Ishikawa (cell line): ENCODE data around the gene PPP1R27.
A peak's percentile ranks its signal among the peaks of the same experiment; 100 is the strongest.

Experiments used
- CEBPB ChIP-seq: IDR thresholded peaks from 2 replicates; pipeline ENCODE4 v1.6.1; 2012
- CREB1 ChIP-seq: IDR thresholded peaks from 2 replicates; pipeline ENCODE4 v1.6.1; 2012; ENCODE audit warnings: low read depth
- EGR1 ChIP-seq: IDR thresholded peaks from 2 replicates; pipeline ENCODE4 v1.6.1; 2012
- EP300 ChIP-seq: IDR thresholded peaks from 2 replicates; pipeline ENCODE4 v1.6.1; 2012; ENCODE audit warnings: borderline replicate concordance
- FOXM1 ChIP-seq: IDR thresholded peaks from 2 replicates; pipeline ENCODE4 v1.6.1; 2012; ENCODE audit warnings: low read depth, borderline replicate concordance
- MAX ChIP-seq: IDR thresholded peaks from 2 replicates; pipeline ENCODE4 v1.6.1; 2012
- NFIC ChIP-seq: IDR thresholded peaks from 2 replicates; pipeline ENCODE4 v1.6.1; 2012
- RAD21 ChIP-seq: IDR thresholded peaks from 2 replicates; pipeline ENCODE4 v1.6.1; 2012; ENCODE audit warnings: low read depth
- REST ChIP-seq: IDR thresholded peaks from 2 replicates; pipeline ENCODE4 v1.6.1; 2012; ENCODE audit warnings: low read depth, mild to moderate bottlenecking
- TAF1 ChIP-seq: IDR thresholded peaks from 2 replicates; pipeline ENCODE4 v1.6.1; 2012; ENCODE audit warnings: low read depth, mild to moderate bottlenecking
- TCF12 ChIP-seq: IDR thresholded peaks from 2 replicates; pipeline ENCODE4 v1.6.1; 2012; ENCODE audit warnings: low read depth
- TEAD4 ChIP-seq: IDR thresholded peaks from 2 replicates; pipeline ENCODE4 v1.6.1; 2012
- YY1 ChIP-seq: IDR thresholded peaks from 2 replicates; pipeline ENCODE4 v1.6.1; 2012; ENCODE audit warnings: low read depth
- ZBTB7A ChIP-seq: IDR thresholded peaks from 2 replicates; pipeline ENCODE4 v1.6.1; 2012; ENCODE audit warnings: low read depth
- TF ChIP-seq, protein P1 (sequence below): IDR thresholded peaks from 2 replicates; pipeline ENCODE4 v1.6.1; 2012

Gene PPP1R27

DNA sequence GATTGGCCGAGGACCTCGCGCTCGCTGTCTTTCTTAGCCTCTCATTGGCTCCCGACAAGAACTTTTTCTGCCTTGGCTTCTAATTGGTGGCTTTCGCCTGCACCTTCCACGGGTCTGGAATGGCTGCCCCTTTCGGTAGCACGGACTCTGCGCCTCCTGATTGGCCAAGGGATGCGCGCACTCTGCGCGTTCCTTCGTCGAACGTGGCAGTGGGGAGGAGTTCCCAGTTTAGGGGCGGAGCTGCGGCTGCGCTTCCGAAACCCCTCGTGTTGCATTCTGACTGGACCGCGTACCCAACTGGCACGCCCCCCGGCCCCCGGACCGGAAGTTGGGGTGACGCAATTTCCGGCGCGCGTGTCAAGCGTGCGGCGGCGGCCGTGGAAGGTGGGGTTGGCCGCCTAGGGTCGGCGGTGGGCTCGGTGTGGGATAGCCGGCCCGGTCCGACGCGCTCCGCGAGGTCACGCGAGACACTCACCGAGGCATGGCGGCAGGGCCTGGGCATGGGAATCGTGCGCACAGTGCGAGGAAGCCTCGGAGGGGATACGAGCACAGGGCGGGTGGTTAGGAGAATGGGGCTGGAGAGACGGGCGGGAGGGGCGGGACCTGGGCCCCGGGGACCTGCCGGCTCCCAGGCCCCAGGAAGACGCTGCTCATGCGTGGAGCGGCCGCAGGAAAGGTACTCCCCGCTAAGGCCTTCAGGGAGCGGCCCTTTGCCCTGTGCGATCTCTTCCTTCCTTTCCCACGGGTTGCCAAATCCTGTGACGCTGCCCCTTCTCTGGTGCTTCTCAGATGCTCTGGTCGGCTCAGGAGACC, 26.1 kb upstream of the PPP1R27 start:
- peak; percentile 6; the same call in 1 of the 2 replicates for TF ChIP-seq TEAD4
- no peak for TF ChIP-seq EP300
- peak; percentile 93 for TF ChIP-seq TAF1
- 0 out of 2 replicates have a peak, but pooled peaks have one; percentile 5 for TF ChIP-seq NFIC
- no peak for TF ChIP-seq RAD21
- TF ChIP-seq ZBTB7A = peak; percentile 91; the same call in 1 of the 2 replicates
- no peak; the same call in 1 of the 2 replicates for TF ChIP-seq EGR1
- TF ChIP-seq MAX = peak; percentile 87
- peak; percentile 82 for TF ChIP-seq YY1
- TF ChIP-seq FOXM1 = peak; percentile 50; the same call in 1 of the 2 replicates
- TF ChIP-seq, protein P1, sequence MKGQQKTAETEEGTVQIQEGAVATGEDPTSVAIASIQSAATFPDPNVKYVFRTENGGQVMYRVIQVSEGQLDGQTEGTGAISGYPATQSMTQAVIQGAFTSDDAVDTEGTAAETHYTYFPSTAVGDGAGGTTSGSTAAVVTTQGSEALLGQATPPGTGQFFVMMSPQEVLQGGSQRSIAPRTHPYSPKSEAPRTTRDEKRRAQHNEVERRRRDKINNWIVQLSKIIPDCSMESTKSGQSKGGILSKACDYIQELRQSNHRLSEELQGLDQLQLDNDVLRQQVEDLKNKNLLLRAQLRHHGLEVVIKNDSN = peak; percentile 37; the same call in 1 of the 2 replicates
- TF ChIP-seq TCF12 = no peak; the same call in none of the 2 replicates
- TF ChIP-seq CEBPB = peak; percentile 78; the same call in 1 of the 2 replicates
- TF ChIP-seq CREB1 = peak; percentile 75; the same call in 1 of the 2 replicates
- TF ChIP-seq REST = no peak

DNA sequence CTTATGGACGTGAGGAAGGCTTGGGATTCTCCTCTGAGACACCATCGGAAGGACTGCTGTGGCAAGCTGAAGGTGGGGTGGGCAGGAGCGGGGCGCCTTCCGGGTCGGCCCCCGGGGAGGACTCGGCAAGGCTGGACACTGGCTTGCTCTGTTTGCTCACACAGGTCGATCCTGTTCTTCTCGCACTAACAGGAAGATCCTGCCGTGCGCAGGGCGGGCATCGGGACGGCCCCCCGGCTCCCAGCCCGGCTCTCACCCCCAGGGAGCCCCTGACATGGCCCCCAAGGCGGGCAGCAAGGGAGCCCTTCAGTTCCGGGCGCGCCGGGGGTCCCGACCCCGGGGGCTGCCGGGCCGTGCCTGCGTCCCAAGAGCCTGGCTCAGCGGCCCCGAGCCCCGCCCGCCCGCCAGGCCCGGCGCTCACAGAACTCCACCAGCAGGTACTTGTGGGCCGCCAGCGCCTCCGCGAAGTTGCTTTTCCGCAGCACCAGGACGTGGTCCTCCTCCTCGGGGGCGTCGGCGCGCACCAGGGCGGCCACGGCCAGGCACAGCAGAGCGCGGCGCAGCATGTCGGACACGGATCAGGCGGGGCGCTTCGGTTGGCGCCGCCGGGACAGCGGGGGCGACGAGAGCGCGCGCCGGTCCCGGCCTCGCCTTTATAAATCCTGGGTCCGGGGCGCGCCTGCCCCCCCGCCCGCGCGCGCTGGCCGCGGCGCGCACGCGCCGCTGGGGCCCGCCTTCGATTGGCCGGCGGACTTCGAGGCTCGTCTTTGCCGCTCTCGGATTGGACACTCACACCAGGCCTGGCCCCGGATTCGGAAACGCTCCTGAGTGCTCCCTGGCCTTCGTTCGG, 25.3 kb upstream of the PPP1R27 start, which contains the start of gene P4HB:
TSS of gene P4HB (minus strand) at position 630 of the 850 bp plus-strand sequence. CDS start at position 566, 64 bp downstream.
- TF ChIP-seq MAX = no peak; the same call in 1 of the 2 replicates
- TF ChIP-seq TEAD4 = no peak
- TF ChIP-seq ZBTB7A = no peak; the same call in 1 of the 2 replicates
- TF ChIP-seq RAD21 = no peak
- TF ChIP-seq YY1 = no peak
- TF ChIP-seq REST = no peak
- 0 out of 2 replicates have a peak, but pooled peaks have one; percentile 3 for TF ChIP-seq NFIC
- TF ChIP-seq TCF12 = no peak; the same call in 1 of the 2 replicates
- no peak for TF ChIP-seq FOXM1
- no peak; the same call in none of the 2 replicates for TF ChIP-seq EGR1
- TF ChIP-seq, protein P1 = no peak
- TF ChIP-seq EP300 = 0 out of 2 replicates have a peak, but pooled peaks have one; percentile 13
- no peak for TF ChIP-seq CREB1
- no peak for TF ChIP-seq CEBPB
- TF ChIP-seq TAF1 = peak; percentile 31; the same call in 1 of the 2 replicates

DNA sequence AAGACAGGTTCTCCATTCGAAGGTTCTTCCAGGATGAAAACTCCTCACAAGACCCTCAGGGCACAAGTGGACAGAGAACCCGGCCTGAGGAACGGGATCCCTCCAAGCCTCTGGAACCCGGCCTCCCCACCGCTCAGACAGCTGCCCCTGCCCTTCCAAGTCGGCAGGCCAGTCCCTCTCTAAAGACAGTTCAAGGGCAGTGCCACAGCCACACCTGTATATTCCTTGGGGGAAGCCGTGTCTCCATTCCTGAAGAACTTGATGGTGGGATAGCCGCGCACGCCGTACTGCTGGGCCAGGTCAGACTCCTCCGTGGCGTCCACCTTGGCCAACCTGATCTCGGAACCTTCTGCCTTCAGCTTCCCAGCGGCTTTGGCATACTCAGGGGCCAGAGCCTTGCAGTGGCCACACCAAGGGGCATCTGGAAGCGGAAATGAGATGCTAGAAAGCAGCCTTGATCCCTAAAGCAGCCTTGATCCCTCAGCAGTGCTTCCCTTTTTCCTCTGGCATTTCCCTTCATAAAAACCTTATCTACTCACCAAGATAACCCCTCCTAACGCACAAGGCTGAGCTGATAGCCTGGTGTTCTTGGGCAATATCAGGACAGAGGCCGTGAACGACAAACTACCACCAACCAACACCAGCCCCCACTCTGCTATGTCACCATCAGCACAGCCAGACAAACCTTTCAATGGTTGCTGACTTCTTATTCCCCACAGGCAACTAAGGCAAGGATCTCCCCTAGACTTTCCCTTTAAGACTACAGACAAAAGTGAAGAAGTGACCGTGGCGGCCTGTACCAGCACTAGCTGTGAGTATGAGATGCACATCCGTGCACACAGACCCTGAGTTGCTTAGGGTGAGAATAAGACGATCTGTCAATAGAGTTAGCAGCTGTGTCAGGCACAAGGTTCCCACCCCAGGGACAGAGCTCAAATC, 24.4 kb upstream of the PPP1R27 start:
- no peak for TF ChIP-seq CREB1
- TF ChIP-seq TCF12 = no peak
